HG02759 (cell line): ENCODE data around the gene NRROS.
"Not testable (repeated sequence)": the region's sequence is repeated elsewhere in the genome, so short reads cannot be mapped to it uniquely, and the experiment has no call there.

Experiments used
- ATAC-seq: cut with Tn5 transposase; IDR thresholded peaks from one replicate; pipeline ENCODE4 v1.9.1; 2021; ENCODE audit warnings: mild to moderate bottlenecking, moderate library complexity; ENCODE audit not compliant: unreplicated experiment

NRROS gene

DNA sequence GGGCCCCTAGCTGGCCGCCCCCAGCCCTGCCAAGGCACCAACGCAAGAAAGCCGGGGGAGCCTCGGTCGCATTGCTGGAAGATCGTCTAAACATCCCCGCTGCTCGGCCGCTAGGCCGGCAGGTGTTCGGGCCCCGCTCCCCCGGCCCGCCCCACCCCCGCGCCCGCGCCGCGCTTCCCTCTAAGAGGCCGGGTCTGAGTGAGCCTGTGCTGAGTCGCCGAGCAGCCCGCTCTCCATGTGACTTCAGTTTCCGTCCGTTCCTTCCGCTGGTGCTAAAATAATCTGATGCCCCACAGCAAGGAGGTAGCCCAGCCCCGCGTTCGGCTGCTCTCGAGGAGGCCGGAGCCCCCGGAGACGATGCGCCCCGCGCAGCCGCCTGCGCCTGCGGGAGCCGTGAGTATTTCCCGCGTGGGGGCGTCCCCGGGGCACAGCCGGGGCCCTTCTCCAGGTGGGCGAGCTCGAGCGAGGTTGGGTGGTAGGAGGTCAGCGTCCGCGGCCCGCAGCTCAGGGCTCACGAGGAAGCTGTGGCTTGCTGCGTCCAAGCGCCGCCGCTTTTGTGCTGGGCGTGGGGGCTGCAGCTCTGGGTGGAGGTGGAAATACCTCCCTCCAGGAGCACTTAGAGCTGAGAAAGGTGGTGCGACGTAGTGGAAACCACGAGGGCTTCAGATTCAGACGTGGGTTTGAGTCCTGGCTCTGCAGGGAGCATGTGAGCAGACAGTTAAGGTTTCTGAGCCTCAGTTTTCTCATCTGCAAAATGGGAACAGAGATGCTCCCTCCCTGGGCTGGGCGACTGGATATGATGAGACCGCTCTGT lies at the start of gene NRROS:
NRROS (plus strand) TSS at position 212 of the 814 bp plus-strand sequence. CDS start 14,846 bp downstream, outside the sequence.
- peak; percentile 40 for ATAC-seq

DNA sequence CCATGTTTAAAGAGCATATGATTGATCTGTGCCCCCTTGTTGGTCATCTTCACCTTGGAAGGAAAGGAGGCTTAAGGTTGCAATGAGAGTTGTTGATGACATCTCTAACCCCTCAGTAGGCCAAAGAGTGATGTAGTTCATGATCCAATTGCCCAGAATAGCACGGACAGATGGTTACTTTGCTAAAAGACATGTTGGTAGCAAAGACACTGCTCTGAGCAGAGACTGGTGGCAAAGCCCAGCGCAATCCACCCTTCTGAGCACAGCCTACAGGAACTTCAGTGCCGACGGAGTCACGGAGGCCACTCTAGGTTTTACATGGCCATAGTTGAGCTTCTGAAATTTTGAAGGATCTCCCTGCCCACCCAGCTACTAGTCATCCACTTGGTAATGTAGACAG lies 49.2 kb upstream of the NRROS start:
- ATAC-seq, result no peak

DNA sequence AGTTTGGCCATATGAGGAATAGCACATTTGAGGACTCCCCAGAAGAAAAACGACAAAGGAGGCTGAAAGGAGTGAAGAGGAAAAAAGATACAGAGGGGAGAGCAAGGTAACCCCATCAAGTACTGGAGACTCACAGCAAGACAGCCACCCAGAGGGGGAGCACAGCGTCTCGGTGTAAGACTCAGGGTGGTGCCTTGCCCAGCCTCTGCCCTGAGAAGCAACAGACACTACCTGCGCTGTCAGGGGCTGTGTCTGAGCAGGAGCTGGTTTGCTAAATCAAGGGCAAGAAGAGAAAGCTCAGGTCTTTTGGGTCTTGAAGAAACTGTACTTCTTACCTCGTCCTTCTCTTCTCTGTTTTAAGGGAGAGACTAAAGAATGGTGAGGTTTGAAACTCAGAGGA lies 43.1 kb upstream of the NRROS start:
- ATAC-seq, result no peak

DNA sequence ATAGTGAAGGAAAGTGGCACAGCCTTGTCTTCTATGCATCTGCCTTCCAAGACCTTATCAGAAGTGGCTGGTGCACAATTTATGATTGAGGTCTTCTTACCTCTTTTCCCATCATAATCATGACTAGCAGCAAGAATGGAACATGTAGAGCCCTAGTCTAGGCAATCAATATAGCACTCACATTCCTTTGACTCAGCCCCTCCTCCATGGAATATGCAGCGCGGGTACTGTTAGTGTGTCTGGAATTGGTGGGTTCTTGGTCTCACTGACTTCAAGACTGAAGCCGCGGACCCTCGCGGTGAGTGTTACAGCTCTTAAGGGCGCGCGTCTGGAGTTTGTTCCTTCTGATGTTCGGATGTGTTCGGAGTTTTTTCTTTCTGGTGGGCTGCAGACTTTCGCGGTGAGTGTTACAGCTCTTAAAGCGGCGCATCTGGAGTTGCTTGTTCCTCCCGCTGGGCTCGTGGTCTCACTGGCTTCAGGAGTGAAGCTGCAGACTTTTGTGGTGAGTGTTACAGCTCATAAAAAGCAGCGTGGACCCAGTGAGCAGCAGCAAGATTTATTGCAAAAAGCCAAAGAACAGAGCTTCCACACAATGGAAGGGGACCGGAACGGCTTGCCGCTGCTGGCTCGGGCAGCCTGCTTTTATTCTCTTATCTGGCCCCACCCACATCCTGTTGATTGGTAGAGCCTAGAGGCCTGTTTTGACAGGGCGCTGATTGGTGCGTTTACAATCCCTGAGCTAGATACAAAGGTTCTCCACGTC lies 41.3 kb upstream of the NRROS start:
- ATAC-seq, result not testable (repeated sequence)

DNA sequence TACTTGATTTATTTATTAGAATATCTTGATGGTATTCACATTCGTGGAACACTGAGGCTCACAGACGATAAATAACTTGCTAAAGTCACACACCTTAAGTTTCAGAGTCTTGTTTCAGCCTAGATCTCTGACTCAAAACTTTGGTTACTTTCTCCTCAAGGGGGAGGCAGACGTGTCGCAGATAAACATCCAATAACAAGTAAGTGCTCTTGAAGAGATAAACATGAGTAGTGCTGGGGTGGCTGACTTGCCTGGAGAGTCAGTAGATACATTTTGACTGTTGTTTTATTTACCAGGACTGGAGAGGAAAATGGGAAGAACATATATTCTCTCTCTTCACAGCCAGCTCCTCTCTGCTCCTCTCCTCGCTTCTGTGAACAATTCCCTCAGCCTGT lies 39.8 kb upstream of the NRROS start:
- ATAC-seq, result no peak

DNA sequence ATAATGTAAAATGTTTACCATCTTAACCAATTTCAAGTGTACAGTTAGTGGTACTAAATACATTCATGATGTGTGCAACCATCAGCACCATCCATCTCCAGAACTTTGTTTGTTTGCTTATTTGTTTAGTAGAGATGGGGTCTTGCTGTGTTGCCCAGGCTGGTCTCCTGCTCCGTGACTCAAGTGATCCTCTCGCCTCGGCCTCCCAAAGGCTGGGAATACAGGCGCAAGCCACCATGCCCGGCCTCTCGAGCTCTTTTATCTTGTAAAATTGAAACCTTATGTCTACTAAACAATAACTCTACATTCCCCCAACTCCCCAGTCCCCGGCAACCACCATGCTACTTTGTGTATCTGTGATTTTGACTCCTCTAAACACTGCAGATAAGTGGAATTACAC lies 39.1 kb upstream of the NRROS start:
- no peak for ATAC-seq

DNA sequence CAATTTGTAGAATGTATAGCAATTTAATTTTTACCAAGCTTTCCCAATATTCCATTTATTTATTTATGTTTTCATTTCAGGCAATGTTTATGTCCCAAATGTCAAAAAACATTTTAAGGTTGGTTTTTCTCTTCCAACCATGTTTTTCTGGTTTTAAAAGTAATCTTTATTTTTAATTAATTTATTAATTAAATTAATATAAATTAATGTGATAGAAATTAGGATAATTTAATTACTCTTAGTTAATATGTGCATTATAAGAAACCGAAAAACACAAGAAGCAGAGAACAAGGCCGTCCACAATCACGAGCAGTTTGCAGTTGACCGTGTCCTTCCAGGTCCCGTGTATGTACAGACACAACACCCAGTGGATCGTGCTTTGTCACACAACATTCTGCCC lies 36.8 kb upstream of the NRROS start:
- ATAC-seq, result no peak

DNA sequence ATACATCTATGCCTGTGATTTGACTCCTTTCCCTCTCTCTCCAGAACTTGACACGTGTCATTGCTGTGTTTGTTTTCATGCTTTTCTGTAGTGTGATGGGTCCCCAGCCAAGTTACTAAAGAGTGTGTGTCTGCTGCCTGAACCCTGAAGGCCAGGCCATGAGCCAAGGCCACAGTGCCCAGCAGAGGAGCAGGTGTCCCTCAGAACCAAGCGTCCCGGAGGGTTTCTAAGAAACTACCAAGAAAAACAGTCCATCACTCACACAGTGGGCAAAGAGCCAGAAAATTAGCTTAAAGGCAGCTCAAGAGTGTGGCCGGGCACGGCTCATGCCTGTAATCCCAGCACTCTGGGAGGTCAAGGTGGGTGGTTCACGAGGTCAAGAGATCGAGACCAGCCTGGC lies 35.8 kb upstream of the NRROS start:
- ATAC-seq, result no peak

DNA sequence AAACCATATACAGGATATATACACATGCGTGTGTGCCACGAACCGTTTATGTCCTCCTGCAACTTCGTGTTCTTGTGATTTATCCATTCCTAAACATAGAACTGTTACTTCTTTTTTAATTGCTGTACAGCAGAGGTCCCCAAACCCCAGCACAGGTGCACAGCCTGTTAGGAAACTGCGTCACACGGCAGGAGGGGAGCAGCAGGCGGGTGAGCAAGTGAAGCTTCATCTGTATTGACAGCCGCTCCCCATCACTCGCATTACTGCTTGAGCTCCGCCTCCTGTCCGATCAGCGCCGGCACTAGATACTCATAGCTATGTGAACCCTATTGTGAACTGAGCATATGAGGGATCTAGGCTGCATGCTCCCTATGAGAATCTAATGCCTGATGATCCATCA lies 34.9 kb upstream of the NRROS start:
- no peak for ATAC-seq

DNA sequence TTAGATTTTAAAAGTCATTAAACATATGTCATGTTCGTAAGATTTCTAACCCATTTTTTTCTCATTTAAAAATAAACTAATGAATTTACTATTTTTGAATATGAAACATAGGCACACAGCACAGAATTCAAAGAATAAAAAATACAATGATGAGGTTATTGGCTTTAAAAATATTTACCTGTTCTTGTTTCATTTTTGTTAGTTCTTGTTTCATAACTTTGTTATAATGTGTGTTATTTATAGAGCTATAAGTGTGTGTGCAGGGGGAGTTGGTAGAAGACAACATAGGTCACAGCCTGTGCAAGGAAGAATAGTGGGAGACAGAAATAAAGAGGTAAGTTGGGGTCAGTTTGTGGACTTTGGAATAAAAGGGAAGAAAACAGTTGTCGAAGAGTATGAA lies 30.8 kb upstream of the NRROS start:
- ATAC-seq, result no peak

DNA sequence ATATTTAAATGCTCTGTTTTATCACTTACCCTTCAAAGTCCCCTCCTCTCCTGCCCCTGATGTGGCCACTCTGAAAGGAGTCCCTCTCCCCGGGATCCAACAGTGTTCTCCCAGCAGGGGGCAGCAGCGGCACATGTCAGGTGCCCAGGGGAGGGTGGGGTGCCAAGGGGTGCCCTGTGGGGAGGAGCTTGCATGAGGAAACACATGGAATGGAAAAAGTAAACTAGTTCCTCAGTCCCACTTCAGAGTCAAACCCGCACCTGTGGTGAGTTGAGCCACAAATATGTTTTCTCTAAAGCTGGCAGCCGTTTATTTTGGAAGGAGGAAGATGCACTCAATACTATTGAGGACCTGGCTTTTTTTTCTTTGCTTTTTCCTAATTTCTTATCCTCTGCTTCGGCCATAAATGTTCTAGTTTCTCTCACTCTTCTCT lies 30.1 kb upstream of the NRROS start:
- no peak for ATAC-seq

DNA sequence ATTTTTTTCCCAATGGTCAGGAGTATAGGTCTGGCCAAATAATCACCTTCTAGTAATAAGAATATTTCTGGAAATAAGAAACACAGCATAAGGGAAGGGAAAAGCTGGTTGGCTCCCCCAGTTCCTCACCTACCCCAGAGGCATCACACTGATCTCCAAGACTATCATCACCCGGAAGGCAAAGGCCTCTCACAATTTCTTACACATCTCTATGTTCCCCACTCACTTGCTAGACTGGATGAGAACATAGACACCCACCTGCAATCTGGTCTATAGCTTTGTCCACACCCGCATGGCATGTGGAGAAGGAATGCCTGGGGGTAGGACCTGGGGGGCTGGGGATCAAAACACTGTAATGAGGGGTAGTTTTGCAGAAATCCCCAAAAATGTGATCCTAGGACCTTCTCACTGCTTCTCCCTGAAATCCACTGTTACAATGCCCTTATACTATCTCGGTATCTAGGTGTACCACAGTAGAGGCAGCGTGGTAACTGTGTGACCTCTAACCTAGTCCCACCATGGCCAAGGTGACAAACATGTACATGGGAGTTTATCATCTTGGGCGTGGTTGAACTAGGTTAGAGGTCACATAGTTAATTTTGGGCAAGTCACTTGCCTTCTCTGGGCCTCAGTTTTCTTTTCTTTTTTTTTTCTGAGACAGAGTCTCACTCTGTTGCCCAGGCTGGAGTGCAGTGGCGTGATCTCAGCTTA lies 29.5 kb upstream of the NRROS start:
- no peak for ATAC-seq

DNA sequence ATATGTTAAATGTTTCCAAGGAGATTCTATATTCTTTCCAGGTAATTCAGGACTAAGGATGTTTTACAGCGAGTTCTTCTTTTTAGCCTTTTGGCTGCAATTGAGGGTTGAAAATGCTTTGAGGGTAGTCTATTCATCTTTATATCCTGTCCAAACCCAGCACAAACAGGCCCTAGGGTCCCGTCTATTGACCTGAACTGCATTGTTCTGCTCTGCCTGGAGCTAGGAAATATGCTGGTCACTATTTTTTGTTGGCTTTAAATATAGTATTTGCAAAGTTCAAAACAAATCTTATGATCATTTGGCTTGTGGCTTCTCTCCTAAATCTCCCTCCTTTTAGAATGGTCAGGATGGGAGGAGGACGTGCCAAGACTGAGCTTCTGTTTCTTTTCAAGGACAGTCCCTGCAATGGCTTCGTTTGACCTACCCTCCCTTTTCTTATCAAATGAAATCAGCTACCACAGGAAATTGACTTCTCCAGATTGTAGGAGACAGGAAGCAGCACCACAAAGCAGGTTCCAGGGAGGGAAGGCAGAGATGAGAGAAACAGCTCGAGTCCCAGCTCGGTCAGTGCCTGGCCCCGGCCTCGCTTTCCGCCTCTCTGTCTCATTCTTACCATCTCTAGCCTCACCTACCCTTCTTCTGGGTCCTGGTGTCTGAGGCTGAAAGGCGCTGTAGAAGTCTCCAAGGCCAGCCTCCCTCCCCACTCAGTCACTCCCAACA lies 27.6 kb upstream of the NRROS start:
- ATAC-seq, result no peak

DNA sequence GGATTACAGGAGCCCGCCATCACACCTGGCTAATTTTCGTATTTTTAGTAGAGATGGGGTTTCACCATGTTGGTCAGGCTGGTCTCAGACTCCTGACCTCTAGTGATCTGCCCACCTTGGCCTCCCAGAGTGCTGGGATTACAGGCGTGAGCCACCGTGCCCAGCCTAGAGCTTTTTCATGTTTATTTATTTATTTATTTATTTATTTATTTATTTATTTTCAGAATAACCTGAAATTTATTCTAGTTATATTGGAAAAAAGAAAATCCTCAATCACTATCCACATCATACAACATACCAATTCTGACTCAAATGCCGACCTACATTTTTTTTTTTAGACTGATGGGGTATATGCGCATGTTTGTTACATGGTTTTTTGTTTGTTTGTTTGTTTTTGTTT lies 24.3 kb upstream of the NRROS start:
- not testable (repeated sequence) for ATAC-seq

DNA sequence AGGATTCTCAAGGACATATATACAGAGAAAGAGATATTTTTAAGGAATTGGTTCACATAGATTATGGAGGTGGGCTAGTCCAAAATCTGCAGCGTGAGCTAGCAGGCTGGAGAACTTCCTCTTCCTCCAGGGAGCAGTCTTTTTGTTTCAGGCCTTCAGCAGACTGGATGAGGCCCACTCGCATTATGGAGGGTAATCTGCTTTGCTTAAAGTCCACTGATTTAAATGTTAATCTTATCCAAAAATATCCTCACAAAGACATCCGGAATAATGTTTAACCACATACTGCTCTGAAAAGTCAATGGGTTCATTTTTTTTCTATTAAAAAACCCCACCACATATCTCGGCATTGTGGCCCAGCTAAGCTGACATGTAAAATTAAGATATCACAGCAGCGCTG lies 22.2 kb upstream of the NRROS start:
- no peak for ATAC-seq

DNA sequence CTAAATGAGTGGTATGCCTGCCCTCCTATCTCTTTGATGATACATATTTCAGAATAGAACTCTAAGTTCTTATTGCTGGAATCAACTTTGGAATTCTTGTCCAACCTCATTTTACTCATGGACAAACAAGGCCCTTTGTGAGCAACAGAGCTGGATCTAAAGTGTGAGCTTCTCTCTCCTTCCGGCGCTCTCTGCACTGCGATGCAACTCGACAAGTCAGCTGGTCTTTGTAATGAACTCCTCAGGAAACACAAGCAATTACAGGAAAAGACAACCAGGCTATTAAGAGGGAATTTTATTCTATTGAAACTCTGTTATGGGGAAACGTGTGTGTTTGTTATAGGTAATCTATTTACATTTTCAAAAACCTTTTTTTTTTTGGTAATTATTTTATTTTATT lies 20.3 kb upstream of the NRROS start:
- ATAC-seq, result no peak

DNA sequence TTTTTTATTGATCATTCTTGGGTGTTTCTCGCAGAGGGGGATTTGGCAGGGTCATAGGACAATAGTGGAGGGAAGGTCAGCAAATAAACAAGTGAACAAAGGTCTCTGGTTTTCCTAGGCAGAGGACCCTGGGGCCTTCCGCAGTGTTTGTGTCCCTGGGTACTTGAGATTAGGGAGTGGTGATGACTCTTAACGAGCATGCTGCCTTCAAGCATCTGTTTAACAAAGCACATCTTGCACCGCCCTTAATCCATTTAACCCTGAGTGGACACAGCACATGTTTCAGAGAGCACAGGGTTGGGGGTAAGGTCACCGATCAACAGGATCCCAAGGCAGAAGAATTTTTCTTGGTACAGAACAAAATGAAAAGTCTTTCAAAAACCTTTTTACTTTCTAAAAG lies 19.9 kb upstream of the NRROS start:
- ATAC-seq, result not testable (repeated sequence)

DNA sequence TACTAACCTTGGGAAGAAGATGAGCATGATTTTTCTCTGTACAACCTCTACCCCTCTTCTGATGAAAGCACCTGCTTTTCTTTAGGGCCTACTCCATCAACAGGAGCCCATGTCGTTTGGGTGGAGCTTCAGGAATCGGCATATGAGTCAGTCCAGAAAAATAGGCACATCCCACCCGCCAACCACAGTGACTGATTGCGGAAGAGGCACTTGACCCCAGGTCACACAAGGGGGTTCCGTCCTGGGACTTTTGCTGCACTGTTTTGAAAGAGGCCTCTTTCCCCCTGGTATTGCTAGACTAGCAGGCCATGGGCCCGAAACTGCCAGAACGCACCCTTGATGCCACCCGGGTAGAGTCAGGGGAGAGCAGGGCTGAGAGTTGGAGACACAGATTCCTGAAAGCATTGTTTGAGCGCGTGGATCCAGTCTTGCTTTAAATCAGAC lies 19.3 kb upstream of the NRROS start:
- peak; percentile 55 for ATAC-seq

DNA sequence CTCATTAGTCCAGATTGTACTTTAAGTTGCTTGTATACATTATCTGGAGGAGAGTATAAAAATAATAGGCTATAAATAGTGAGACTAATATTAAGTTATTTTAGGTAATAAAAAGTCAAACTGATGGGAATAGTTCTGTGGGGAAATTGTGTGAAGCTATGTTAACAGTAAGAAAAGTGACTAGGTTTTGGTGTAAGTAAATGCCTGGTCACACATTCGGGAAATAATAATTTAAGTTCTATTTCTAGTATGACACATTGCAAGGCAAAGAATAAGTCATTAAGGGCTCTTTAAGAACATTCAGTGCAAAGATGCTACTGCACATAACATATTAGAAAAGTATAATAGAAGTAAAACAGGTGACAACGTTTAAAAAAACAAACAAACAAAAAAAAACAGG lies 18.8 kb upstream of the NRROS start:
- no peak for ATAC-seq

DNA sequence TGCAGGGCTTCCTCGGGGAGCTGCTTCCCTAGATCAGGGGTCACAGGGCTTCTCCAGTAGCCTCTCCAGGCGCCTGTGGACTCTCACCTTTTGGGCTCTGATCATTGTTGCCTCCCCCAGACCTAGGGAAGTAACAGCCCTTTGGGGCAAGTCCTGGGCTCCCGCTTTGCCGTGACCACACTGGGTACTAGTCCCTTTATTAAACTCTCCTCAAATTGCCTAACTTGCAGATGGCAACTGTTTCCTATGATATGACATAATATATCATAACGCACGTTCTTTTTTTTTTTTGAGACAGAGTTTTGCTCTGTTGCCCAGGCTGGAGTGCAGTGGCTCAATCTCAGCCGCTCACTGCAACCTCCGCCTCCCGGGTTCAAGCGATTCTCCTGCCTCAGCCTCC lies 17.9 kb upstream of the NRROS start:
- no peak for ATAC-seq
